Activated CD4-positive, alpha-beta T cell treated with anti-CD3 and anti-CD28 coated beads, Interleukin-10, Interleukin-2, amounts not matched to agents 100 ng/mL and 50 ng/mL, durations not matched to agents 16 hours and 8 hours (primary cell): Measurements from ENCODE around the gene CLDN4.
"Not testable (repeated sequence)": the region's sequence is repeated elsewhere in the genome, so short reads cannot be mapped to it uniquely, and the experiment has no call there.

Experiments
- DNase-seq: peaks from one replicate; pipeline ENCODE4 v3.0.0-alpha.2; 2020

The CLDN4 gene

DNA sequence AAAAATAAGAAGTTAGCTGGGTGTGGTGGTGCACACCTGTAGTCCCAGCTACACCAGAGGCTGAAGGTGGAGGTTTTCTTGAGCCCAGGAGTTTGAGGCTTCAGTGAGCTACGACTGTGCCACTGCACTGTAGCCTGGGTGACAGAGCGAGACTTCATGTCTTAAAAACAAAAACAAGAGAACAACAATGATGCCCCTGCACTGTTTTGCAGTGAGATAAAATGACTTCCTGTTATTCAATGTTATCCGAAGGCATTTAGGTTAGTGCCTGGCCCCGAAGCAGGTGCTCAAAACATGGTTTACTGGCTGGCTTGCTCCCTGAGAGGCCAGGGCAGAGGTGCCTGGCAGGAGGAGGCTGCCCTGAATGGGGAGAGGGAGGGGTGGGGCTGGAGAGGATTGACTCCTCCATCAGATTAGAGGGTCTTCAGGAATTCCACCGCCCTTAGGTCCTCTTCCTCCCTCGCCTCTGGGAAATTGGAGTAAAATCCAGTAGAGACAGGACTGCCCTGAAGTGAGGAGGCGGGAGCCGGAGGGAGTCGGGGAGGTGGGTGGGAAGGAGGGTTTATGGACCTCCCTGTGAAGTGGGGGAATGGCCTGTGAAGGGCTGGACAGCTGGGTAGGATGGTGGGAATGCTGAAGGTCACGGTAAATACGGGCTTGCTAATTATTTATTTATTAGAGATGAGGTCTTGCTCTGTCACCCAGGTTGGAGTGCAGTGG is 6.8 kb upstream of the CLDN4 start:
- no peak for DNase-seq

GRCh38 chr7:73824986-73825385 is 5.8 kb upstream of the CLDN4 start:
- no peak for DNase-seq

DNA sequence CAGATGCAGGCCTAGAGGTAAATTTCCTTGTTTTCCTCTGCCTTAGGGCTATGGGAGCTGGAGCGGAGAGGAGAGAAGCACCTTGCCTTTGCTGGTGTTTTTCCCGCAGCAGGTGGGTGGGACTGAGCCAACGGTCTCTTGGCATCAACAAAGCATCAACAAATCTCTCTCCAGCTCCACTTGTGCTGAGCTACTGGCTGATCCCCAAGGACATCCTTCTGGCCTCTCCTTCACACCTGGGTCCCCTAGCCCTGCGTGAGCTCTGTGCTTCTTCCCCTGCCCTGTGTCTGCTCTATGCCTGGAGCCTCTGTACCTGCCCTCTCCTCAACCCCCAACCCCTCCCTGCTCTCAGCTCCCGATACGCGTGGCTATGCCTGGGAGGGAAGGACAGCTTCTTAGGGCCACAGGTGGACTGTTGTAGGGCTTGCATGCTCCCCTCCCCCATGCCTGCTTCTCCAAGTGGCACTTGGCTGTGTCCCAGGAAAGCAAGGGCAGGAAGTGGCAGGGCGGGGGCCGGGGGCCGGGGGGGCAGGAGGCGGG is 3.2 kb upstream of the CLDN4 start:
- DNase-seq = no peak

GRCh38 chr7:73828107-73828803 is 2.5 kb upstream of the CLDN4 start:
- DNase-seq = peak; percentile 13

GRCh38 chr7:73828972-73829371 is 1.8 kb upstream of the CLDN4 start:
- DNase-seq = no peak

GRCh38 chr7:73829505-73829904 is 1.3 kb upstream of the CLDN4 start:
- no peak for DNase-seq

DNA sequence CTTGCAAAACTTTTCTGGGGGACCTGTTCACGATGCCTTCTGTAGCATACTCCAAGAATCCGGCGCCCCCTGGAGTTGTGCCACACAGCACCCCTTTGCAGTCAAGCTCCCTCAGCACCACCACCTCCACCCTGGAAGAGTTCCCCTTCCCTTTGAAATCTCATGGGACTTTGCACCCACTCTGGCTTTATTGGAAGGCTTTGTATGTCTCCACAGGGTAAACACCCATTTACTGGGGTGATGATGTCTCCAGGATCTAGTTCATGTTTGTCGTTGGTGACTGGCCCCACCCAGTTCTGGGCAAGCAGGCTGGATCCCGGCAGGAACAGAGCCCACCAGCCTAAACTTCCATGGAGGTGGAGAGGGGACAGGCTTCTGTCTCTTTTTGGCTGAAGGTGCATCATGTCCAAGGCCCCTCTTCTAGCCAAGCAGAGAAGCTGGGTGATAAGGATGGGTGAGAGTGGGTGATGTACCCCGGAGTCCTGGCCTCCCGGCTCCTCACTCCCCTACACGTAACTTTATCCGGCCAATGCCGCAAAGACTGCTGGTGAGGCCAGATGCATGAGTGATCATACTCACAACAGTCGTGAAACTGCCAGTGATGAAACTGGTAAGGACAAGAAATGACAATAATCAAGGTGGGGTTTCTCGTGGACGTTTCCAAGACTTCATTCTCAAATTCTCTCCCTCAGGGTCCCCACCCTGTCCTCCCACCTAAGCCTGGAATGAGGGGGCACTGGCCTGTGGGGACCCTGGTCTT is 695 bp upstream of the CLDN4 start:
- no peak for DNase-seq

DNA sequence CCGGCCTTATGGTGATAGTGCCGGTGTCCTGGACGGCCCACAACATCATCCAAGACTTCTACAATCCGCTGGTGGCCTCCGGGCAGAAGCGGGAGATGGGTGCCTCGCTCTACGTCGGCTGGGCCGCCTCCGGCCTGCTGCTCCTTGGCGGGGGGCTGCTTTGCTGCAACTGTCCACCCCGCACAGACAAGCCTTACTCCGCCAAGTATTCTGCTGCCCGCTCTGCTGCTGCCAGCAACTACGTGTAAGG is 713 bp downstream of the CLDN4 start:
- DNase-seq = no peak

DNA sequence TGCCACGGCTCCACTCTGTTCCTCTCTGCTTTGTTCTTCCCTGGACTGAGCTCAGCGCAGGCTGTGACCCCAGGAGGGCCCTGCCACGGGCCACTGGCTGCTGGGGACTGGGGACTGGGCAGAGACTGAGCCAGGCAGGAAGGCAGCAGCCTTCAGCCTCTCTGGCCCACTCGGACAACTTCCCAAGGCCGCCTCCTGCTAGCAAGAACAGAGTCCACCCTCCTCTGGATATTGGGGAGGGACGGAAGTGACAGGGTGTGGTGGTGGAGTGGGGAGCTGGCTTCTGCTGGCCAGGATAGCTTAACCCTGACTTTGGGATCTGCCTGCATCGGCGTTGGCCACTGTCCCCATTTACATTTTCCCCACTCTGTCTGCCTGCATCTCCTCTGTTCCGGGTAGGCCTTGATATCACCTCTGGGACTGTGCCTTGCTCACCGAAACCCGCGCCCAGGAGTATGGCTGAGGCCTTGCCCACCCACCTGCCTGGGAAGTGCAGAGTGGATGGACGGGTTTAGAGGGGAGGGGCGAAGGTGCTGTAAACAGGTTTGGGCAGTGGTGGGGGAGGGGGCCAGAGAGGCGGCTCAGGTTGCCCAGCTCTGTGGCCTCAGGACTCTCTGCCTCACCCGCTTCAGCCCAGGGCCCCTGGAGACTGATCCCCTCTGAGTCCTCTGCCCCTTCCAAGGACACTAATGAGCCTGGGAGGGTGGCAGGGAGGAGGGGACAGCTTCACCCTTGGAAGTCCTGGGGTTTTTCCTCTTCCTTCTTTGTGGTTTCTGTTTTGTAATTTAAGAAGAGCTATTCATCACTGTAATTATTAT is 1.2 kb downstream of the CLDN4 start:
- DNase-seq = no peak

DNA sequence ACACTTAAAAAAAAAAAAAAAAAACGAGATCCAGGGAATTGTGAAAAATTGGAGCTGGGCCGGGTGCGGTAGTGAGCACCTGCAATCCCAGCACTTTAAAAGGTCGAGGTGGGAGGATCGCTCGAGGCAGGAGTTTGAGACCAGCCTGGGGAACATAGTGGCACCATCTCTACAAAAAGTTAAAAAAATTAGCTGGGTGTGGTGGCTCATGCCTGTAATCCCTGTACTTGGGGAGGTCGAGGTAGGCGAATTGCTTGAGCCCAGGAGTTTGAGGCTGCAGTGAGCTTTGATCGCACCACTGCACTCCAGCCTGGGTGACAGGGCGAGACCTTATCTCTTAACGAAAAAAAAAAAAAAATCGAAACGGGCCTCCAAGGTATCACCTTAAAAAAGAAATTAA is 2.0 kb downstream of the CLDN4 start:
- no peak for DNase-seq

- no peak for DNase-seq
Observed at GRCh38 chr7:73833251-73833919, 2.6 kb downstream of the CLDN4 start.

- no peak for DNase-seq
Observed at GRCh38 chr7:73834626-73835191, 3.9 kb downstream of the CLDN4 start.

GRCh38 chr7:73837167-73837566 is 6.4 kb downstream of the CLDN4 start:
- not testable (repeated sequence) for DNase-seq

GRCh38 chr7:73838642-73839041 is 7.8 kb downstream of the CLDN4 start:
- no peak for DNase-seq

DNA sequence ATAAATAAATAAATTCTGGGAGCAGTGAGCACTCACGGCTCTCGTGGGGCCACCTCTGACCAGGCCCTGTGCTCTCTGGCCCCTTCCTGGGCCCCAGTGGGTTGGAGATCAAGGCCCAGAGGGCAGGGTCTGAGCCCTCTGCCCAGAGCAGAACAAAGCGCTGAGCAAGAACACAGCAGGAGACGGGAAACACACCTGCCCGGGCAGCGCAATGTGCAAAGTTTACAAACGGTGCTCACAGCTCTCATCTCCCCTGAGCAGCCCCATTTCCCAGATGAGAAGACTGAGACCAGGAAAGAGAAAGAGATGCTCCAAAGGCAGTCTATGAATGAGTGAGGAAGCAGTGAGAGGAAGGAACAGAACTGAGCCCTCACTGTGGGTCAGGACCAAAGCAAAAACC is 8.5 kb downstream of the CLDN4 start:
- no peak for DNase-seq

DNA sequence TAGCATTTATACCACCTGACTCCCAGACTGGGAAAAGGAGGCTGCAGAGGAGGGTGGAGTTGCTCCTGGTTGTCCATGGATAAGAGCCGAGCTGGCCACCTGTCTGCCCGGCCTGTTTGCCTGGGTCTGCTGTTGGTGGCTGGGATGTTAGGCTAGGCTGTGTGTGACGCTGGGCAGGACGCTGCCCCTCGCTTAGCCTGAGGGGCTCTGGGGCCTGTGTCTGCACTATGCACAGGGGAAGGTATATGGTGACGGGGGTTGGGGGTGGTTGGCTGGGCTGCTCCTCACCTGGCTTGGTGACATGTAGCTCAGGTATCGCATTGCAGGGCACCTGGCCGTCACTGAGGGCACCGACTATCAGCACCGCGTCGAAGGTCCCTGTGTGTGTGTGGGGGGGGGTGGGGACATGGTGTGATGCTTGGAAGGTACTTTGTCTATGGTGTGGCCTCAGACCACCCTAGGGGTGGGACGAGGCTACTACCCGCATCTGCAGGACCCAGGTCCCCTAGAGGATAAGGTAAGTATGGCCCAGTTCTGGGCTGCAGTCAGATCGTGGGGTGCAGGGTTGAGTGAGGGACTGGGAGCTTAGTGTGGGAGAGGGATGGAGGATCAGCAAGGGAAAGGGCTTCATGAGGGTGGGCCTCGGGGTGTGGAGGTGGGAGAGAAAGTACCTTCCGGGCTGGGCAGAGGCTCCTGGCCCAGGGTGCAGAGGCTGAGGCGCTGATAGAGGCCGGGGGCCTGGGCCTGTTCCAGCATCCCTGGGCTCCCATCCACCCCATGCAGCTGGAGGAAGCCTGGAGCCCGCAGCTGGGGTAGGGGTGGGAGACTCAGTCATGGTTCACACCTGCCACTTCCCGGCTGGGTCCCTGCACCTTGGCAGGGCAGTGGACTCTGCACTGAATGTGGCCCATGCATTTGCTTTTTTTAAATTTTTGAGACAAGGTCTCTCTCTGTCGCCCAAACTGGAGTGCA is 9.2 kb downstream of the CLDN4 start:
- no peak for DNase-seq

DNA sequence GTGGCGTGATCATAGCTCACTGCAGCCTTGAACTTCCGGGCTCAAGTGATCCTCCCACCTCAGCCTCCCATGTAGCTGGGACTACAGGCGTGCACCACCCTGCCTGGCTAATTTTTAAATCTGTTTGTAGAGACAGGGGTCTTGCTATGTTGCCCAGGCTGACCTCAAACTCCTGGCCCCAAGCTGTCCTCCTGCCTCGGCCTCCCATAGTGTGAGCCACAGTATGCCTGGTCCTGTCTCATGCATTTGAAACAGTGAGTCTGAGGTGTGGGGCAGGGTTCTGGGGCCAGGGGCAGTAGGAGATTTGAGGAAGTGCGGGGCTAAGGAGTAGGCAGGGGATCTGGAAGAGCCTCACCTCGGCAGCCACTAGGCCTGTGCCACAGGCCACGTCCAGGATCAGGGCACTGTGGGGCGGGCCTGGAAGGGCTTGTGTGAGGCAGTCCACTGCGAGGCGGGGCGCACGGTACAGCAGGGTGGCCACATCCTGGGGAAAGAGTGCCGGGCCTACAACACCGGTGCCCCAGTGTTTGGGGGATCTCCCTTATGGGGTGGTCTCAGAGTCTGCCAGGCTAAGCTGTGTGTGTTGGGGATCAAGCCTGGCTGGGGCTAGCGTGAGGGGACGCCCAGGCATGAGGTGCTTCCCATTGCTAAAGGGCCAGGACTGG is 10.1 kb downstream of the CLDN4 start:
- DNase-seq = no peak

GRCh38 chr7:73841689-73842066 is 10.9 kb downstream of the CLDN4 start:
- DNase-seq = no peak

GRCh38 chr7:73842067-73842976 is 11.5 kb downstream of the CLDN4 start, which contains the start of gene METTL27:
TSS of gene METTL27 (minus strand) at chr7:73842516. CDS start at chr7:73842140, 376 bp downstream.
- peak; percentile 93 for DNase-seq
